A549 (cell line): ENCODE measurements around the gene LDAF1.

Source experiments
- CTCF ChIP-seq: fragments of >200 bp; sonication (Bioruptor Twin); formaldehyde crosslinking; IDR thresholded peaks from 3 replicates; pipeline ENCODE4 v1.5.1; 2016
- ELK1 ChIP-seq: fragments of 150-350 bp; IDR thresholded peaks from 2 replicates; pipeline ENCODE4 v1.6.1; 2014; ENCODE audit warnings: low read depth, mild to moderate bottlenecking, low read length
- PBX3 ChIP-seq: IDR thresholded peaks from 2 replicates; pipeline ENCODE4 v1.6.1; 2012
- RAD21 ChIP-seq, 2 experiments: fragments of >200 bp in 1 of 2; sonication (Bioruptor Twin) in 1 of 2; formaldehyde crosslinking in 1 of 2; IDR thresholded peaks in 1 of 2; conservative IDR thresholded peaks in 1 of 2; 2 replicates in 1 of 2; 3 replicates in 1 of 2; pipeline ENCODE4 v1.6.1; 2012 to 2018; ENCODE audit warnings: inconsistent platforms in 1 of 2
- REST ChIP-seq: fragments of 200-600 bp; sonication (generic); IDR thresholded peaks from 2 replicates; pipeline ENCODE4 v1.6.1; 2016; ENCODE audit warnings: antibody characterized with exemption, mild to moderate bottlenecking, moderate library complexity
- RFX5 ChIP-seq: fragments of 450-650 bp; IDR thresholded peaks from 2 replicates; pipeline ENCODE4 v1.7.1; 2014; ENCODE audit warnings: antibody characterized with exemption, mild to moderate bottlenecking, moderate library complexity
- ZFP36 ChIP-seq: fragments of 450-650 bp; IDR thresholded peaks from 2 replicates; pipeline ENCODE4 v1.6.1; 2014; ENCODE audit warnings: borderline replicate concordance; ENCODE audit not compliant: partially characterized antibody

- no peak for TF ChIP-seq ELK1
- TF ChIP-seq CTCF = no peak
- TF ChIP-seq RFX5 = no peak
- no peak for TF ChIP-seq ZFP36
- no peak for TF ChIP-seq RAD21 (conservative IDR thresholded peaks at IDR 0.05 in 1 of 2, IDR thresholded peaks at IDR 0.05 in 1 of 2)
- no peak for TF ChIP-seq REST
- no peak for TF ChIP-seq PBX3
Observed at GRCh38 chr16:21116148-21116693, 42.3 kb upstream of the LDAF1 start.
